Astrocyte (in vitro differentiated cells and primary cell): Measurements from ENCODE around the gene TPM3.

Source experiments
- EZH2 ChIP-seq: IDR thresholded peaks from 2 replicates; pipeline ENCODE4 v1.6.1; 2012; ENCODE audit warnings: mild to moderate bottlenecking, low read length, inconsistent platforms; ENCODE audit not compliant: insufficient read depth
- TF ChIP-seq, protein P1 (sequence below): IDR thresholded peaks from 2 replicates; pipeline ENCODE4 v1.5.1; 2011; ENCODE audit warnings: low read depth, mild to moderate bottlenecking, inconsistent platforms, low read length, moderate library complexity; ENCODE audit not compliant: insufficient read depth

DNA sequence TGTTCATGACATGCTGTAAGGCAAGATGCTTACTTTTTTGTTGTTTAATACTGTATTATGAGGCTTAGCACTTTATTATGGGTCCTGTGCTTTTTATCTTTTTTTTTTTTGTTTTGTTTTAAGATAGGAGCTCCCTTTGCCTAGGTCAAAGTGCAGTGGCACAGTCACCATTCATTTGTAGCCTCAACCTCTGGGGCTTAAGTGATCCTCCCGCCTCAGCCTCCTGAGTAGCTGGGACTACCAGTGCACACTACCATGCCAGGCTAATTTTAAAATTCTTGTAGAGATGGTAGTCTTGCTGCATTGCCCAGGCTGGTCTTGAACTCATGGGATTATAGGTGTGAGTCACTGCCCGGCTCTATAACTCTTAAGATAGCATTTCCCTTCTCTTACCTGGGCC, 33.5 kb upstream of the TPM3 start:
- TF ChIP-seq, protein P1, sequence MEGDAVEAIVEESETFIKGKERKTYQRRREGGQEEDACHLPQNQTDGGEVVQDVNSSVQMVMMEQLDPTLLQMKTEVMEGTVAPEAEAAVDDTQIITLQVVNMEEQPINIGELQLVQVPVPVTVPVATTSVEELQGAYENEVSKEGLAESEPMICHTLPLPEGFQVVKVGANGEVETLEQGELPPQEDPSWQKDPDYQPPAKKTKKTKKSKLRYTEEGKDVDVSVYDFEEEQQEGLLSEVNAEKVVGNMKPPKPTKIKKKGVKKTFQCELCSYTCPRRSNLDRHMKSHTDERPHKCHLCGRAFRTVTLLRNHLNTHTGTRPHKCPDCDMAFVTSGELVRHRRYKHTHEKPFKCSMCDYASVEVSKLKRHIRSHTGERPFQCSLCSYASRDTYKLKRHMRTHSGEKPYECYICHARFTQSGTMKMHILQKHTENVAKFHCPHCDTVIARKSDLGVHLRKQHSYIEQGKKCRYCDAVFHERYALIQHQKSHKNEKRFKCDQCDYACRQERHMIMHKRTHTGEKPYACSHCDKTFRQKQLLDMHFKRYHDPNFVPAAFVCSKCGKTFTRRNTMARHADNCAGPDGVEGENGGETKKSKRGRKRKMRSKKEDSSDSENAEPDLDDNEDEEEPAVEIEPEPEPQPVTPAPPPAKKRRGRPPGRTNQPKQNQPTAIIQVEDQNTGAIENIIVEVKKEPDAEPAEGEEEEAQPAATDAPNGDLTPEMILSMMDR, result no peak
- TF ChIP-seq EZH2, result no peak
